Vagina (tissue), 2 donors: ENCODE measurements around the gene EDDM3A. TPM values are rescaled to one million over a fixed set of nuclear protein-coding genes. Genes with fewer than 3 reads are reported as not detected.
"Not testable (repeated sequence)": the region's sequence is repeated elsewhere in the genome, so short reads cannot be mapped to it uniquely, and the experiment has no call there.

Experiments
- DNase-seq, 2 donors: peaks; one replicate each; pipeline ENCODE4 v3.0.0-alpha.2; 2017; ENCODE audit errors: extremely low spot score in 2 of 2
- H3K27ac ChIP-seq: fragments of 200-600 bp; sonication (generic); one replicate; pipeline ENCODE4 v1.5.1; 2019
- H3K27me3 ChIP-seq: fragments of 200-600 bp; sonication (generic); one replicate; pipeline ENCODE4 v1.5.1; 2019
- H3K36me3 ChIP-seq, 2 donors: fragments of 200-600 bp; sonication (generic); one replicate each; pipeline ENCODE4 v1.5.1; 2017 to 2019
- H3K4me1 ChIP-seq: fragments of 200-600 bp; sonication (generic); one replicate; pipeline ENCODE4 v1.5.1; 2019
- H3K4me3 ChIP-seq, 2 donors: fragments of 200-600 bp; sonication (generic); 1 replicate in 1 of 2; 2 replicates in 1 of 2; pipeline ENCODE4 v1.5.1; 2016 to 2019
- H3K9me3 ChIP-seq: fragments of 200-600 bp; sonication (generic); one replicate; pipeline ENCODE4 v1.5.1; 2019
- CTCF ChIP-seq, 3 experiments: fragments of 450-650 bp in 2 of 3; fragments of 200-600 bp in 1 of 3; sonication (generic) in 1 of 3; IDR thresholded peaks; one replicate each; pipeline ENCODE4 v1.5.1; 2017 to 2019; ENCODE audit warnings: antibody characterized with exemption in 3 of 3, mild to moderate bottlenecking in 2 of 3, moderate library complexity in 2 of 3
- POLR2A ChIP-seq, 2 donors: fragments of 450-650 bp; IDR thresholded peaks; one replicate each; pipeline ENCODE4 v1.6.1; 2017; ENCODE audit warnings: antibody characterized with exemption in 2 of 2, mild to moderate bottlenecking in 2 of 2, moderate library complexity in 2 of 2
- POLR2AphosphoS5 ChIP-seq, 2 donors: sonication (generic); formaldehyde crosslinking; IDR thresholded peaks; one replicate each; pipeline ENCODE4 v1.9.0; 2017; ENCODE audit warnings: antibody characterized with exemption in 2 of 2, mild to moderate bottlenecking in 2 of 2, low read depth in 1 of 2; ENCODE audit not compliant: insufficient read depth in 1 of 2
- intact Hi-C: fragments of 100-400 bp; cut with DNase I; formaldehyde crosslinking; loops from one replicate; pipeline ENCODE4 v1.15.1; 2023
- total RNA-seq: library from RNA; depleted of rRNA; stranded (reverse); fragments of >200 nt; gene quantifications from one replicate; pipeline ENCODE4 v1.2.3, GENCODE V29; 2016

The EDDM3A gene
- total RNA-seq, 1 donor from 2014 or later, result not detected

- TF ChIP-seq CTCF (IDR thresholded peaks at IDR 0.05) (no peak), POLR2A (IDR thresholded peaks at IDR 0.05) (no peak), POLR2AphosphoS5 (IDR thresholded peaks at IDR 0.05; ENCODE audit: insufficient read depth in 1 of 2, low read depth in 1 of 2) (no peak)
- Histone ChIP-seq H3K27ac (no peak overlapping the region), H3K27me3 (no peaks in the 10 kb centered on the region), H3K36me3 (no peaks in the 10 kb centered on the region), H3K9me3 (no peaks in the 10 kb centered on the region), H3K4me1 (no peaks in the 10 kb centered on the region), H3K4me3 (no peak overlapping the region)
- intact Hi-C loops, result no loop called here
- no peak for DNase-seq
These were observed 22.2 kb upstream of the EDDM3A start for GRCh38 chr14:20723488-20723887.

GRCh38 chr14:20726121-20726520 is 19.6 kb upstream of the EDDM3A start:
- H3K4me3 ChIP-seq, DNase-seq, H3K9me3 ChIP-seq, H3K4me1 ChIP-seq, H3K27me3 ChIP-seq, H3K27ac ChIP-seq, H3K36me3 ChIP-seq, intact Hi-C loops: not testable (repeated sequence)

- Histone ChIP-seq H3K4me3 (no peak overlapping the region), H3K4me1 (no peaks in the 10 kb centered on the region), H3K27me3 (no peaks in the 10 kb centered on the region), H3K9me3 (no peaks in the 10 kb centered on the region), H3K27ac (no peak overlapping the region), H3K36me3 (no peaks in the 10 kb centered on the region)
- intact Hi-C loops, result no loop called here
- TF ChIP-seq POLR2AphosphoS5 (IDR thresholded peaks at IDR 0.05; ENCODE audit: insufficient read depth in 1 of 2, low read depth in 1 of 2) (no peak), POLR2A (IDR thresholded peaks at IDR 0.05) (no peak), CTCF (IDR thresholded peaks at IDR 0.05) (no peak)
- no peak for DNase-seq
These were observed 19.2 kb upstream of the EDDM3A start for GRCh38 chr14:20726531-20726930.

GRCh38 chr14:20730891-20731290 is 14.8 kb upstream of the EDDM3A start:
- Histone ChIP-seq H3K4me3 (no peak overlapping the region), H3K4me1 (no peaks in the 10 kb centered on the region), H3K27ac (no peak overlapping the region), H3K27me3 (no peaks in the 10 kb centered on the region), H3K36me3 (no peaks in the 10 kb centered on the region), H3K9me3 (no peaks in the 10 kb centered on the region)
- no peak for DNase-seq
- intact Hi-C loops, result no loop called here
- TF ChIP-seq POLR2AphosphoS5 (IDR thresholded peaks at IDR 0.05; ENCODE audit: insufficient read depth in 1 of 2, low read depth in 1 of 2), result no peak
- TF ChIP-seq POLR2A (IDR thresholded peaks at IDR 0.05), result no peak
- TF ChIP-seq CTCF (IDR thresholded peaks at IDR 0.05), result no peak

- TF ChIP-seq POLR2AphosphoS5 (IDR thresholded peaks at IDR 0.05; ENCODE audit: insufficient read depth in 1 of 2, low read depth in 1 of 2), result no peak
- TF ChIP-seq CTCF (IDR thresholded peaks at IDR 0.05), result no peak
- TF ChIP-seq POLR2A (IDR thresholded peaks at IDR 0.05), result no peak
- Histone ChIP-seq H3K9me3 (no peaks in the 10 kb centered on the region), H3K27me3 (no peaks in the 10 kb centered on the region), H3K27ac (no peak overlapping the region), H3K4me1 (no peaks in the 10 kb centered on the region), H3K4me3 (no peak overlapping the region), H3K36me3 (no peaks in the 10 kb centered on the region)
- intact Hi-C loops, result no loop called here
- DNase-seq, result no peak
These were observed 13.2 kb upstream of the EDDM3A start for GRCh38 chr14:20732477-20732876.
